GM12892 (cell line): Measurements from ENCODE around the gene PCDHGA8.

ENCODE experiments used
- POLR2A ChIP-seq: IDR thresholded peaks from 2 replicates; pipeline ENCODE4 v1.6.1; 2011; ENCODE audit warnings: low read depth, low read length, control low read depth
- POLR2AphosphoS5 ChIP-seq: IDR thresholded peaks from 2 replicates; pipeline ENCODE4 v1.6.1; 2011; ENCODE audit warnings: low read depth, low read length, control low read depth

DNA sequence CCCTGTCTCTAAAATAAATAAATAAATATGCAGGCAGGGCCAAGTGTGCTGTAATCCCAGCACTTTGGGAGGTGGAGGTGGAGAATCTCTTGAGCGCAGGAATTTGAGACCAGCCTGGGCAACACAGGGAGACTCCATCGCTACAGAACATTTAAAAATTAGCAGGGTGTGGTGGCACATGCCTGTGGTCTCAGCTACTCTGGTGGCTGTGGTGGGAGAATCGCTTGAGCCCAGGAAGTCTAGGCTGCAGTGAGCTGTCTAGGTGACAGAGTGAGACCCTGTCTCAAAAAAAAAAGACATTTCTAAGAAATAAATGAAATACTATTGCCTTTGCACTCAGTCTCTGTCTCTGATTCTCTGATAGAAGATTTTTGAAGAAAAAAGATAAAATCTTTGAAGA is 19.1 kb downstream of the PCDHGA8 start:
- TF ChIP-seq POLR2AphosphoS5 (no peak), POLR2A (no peak)
